Keratinocyte (primary cell): ENCODE measurements around the gene GOLGA6D.
"Not testable (repeated sequence)": the region's sequence is repeated elsewhere in the genome, so short reads cannot be mapped to it uniquely, and the experiment has no call there.

Experiments
- EZH2 ChIP-seq: IDR thresholded peaks from one replicate; pipeline ENCODE4 v1.6.1; 2012; ENCODE audit warnings: inconsistent platforms, mild to moderate bottlenecking, low read length, moderate library complexity
- TF ChIP-seq, protein P1 (sequence below), 3 experiments: IDR thresholded peaks in 1 of 3; conservative IDR thresholded peaks in 1 of 3; optimal IDR thresholded peaks in 1 of 3; 2 replicates in 2 of 3; 3 replicates in 1 of 3; pipeline versions ENCODE3 to v1.5.1; 2011; ENCODE audit warnings: low read length in 3 of 3, mild to moderate bottlenecking in 3 of 3, moderate library complexity in 2 of 3, control low read depth in 1 of 3, inconsistent platforms in 1 of 3; ENCODE audit not compliant: insufficient read depth in 2 of 3; ENCODE audit errors: extremely low read depth in 1 of 3

DNA sequence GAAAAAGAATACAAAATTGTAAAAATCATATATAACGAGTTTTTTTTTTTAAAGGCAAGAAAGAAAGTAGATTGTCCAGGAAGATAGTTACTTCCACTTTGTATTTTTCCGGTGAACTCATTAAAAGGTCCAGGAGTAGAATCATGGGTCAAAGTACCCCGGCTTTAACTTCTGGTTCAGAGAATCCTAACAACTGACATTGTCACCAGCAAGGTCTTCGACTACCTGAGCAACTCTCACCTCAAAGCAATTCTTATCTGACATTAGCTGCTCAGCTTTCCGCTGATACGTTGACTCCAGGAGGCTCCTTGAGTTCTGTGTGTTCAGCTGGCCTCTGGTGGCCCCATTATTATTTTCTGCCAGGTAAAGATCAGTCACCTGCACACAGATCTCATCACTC is 33.6 kb upstream of the GOLGA6D start:
- TF ChIP-seq, protein P1, sequence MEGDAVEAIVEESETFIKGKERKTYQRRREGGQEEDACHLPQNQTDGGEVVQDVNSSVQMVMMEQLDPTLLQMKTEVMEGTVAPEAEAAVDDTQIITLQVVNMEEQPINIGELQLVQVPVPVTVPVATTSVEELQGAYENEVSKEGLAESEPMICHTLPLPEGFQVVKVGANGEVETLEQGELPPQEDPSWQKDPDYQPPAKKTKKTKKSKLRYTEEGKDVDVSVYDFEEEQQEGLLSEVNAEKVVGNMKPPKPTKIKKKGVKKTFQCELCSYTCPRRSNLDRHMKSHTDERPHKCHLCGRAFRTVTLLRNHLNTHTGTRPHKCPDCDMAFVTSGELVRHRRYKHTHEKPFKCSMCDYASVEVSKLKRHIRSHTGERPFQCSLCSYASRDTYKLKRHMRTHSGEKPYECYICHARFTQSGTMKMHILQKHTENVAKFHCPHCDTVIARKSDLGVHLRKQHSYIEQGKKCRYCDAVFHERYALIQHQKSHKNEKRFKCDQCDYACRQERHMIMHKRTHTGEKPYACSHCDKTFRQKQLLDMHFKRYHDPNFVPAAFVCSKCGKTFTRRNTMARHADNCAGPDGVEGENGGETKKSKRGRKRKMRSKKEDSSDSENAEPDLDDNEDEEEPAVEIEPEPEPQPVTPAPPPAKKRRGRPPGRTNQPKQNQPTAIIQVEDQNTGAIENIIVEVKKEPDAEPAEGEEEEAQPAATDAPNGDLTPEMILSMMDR (optimal IDR thresholded peaks at IDR 0.05 in 1 of 3, IDR thresholded peaks at IDR 0.05 in 1 of 3, conservative IDR thresholded peaks at IDR 0.05 in 1 of 3; ENCODE audit: extremely low read depth in 1 of 3, insufficient read depth in 2 of 3, low read length in 3 of 3) = not testable (repeated sequence)
- not testable (repeated sequence) for TF ChIP-seq EZH2
